Measurements from ENCODE around the gene CAP1. TPM values are rescaled to one million over a fixed set of nuclear protein-coding genes. Genes with fewer than 3 reads are reported as not detected.

Gene CAP1
- polyA plus RNA-seq, 2 of the 4 experiments (the other 2 are of a cell fraction), result 267 to 274 TPM

GRCh38 chr1:40045182-40045581 is 4.7 kb downstream of the CAP1 start:
- Histone ChIP-seq H3K4me2 (no peak overlapping the region), H3K4me3 (no peak overlapping the region), H3K27ac (no peak overlapping the region), H3K9me3 (no peaks in the 10 kb centered on the region), H3K4me1 (peaks cover 29% of the 10 kb centered on the region)
- POLR2A ChIA-PET, result no interaction called here
- ATAC-seq, result no peak
- CTCF ChIA-PET, result interaction anchor here (1.7 kb wide), 1 partner anchor 13 kb away, joined by 5 read pairs; no protein-coding TSS in a partner anchor
- no peak for FAIRE-seq
- 85% methylated on average over 4 of the region's 4 CpGs for WGBS (ENCODE audit: missing lambda C conversion rate)
- DNase-seq (ENCODE audit: low read depth in 1 of 2, low spot score in 1 of 2), result no peak
- no peak for TF ChIP-seq BHLHE40 (IDR thresholded peaks at IDR 0.05; ENCODE audit: low read depth, low read length)
- no peak for TF ChIP-seq NPAS2 (CRISPR knock-in tag; IDR thresholded peaks at IDR 0.05; ENCODE audit: borderline replicate concordance)
- no peak for TF ChIP-seq HEYL (CRISPR knock-in tag; IDR thresholded peaks at IDR 0.05)
- TF ChIP-seq HOXB5 (CRISPR knock-in tag; IDR thresholded peaks at IDR 0.05), result no peak
- no peak for TF ChIP-seq CHD4 (IDR thresholded peaks at IDR 0.05; ENCODE audit: borderline replicate concordance)
- no peak for TF ChIP-seq GATA3 (IDR thresholded peaks at IDR 0.05; ENCODE audit: borderline replicate concordance)
- TF ChIP-seq JUNB (IDR thresholded peaks at IDR 0.05), result no peak
- no peak for TF ChIP-seq HOXB13 (CRISPR knock-in tag; IDR thresholded peaks at IDR 0.05; ENCODE audit: low read depth)

DNA sequence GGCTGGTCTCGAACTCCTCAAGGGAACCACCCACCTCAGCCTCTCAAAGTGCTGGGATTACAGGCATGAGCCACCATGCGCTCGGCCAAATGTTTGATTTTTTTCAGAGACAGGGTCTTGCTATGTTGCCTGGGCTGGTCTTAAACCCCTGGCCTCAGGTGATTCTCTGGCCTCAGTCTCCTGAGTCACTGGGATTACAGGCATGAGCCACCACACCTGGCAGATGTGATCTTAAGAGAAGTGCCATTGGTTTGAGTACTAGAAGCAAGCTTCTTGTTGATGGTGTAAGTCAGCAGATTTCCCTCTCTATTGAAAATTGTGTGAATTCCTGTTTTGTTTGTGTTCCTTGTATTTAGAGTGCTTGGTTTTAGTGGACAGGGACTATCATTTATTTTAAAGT is 5.2 kb downstream of the CAP1 start:
- CTCF ChIA-PET, result no interaction called here
- no peak for ATAC-seq

More for the DNA sequence above, 5.2 kb downstream of the CAP1 start:
- POLR2A ChIA-PET, result no interaction called here
- FAIRE-seq, result no peak
- H3K9me3 ChIP-seq, result no peaks in the 10 kb centered on the region
- TF ChIP-seq PHF8 (IDR thresholded peaks at IDR 0.05; ENCODE audit: borderline replicate concordance, low read depth), result no peak
- no peak for TF ChIP-seq HOXB13 (CRISPR knock-in tag; IDR thresholded peaks at IDR 0.05; ENCODE audit: low read depth)
- no peak for TF ChIP-seq BHLHE40 (IDR thresholded peaks at IDR 0.05; ENCODE audit: low read depth, low read length)
- TF ChIP-seq EHF (CRISPR knock-in tag; IDR thresholded peaks at IDR 0.05), result no peak
- TF ChIP-seq, protein P1, sequence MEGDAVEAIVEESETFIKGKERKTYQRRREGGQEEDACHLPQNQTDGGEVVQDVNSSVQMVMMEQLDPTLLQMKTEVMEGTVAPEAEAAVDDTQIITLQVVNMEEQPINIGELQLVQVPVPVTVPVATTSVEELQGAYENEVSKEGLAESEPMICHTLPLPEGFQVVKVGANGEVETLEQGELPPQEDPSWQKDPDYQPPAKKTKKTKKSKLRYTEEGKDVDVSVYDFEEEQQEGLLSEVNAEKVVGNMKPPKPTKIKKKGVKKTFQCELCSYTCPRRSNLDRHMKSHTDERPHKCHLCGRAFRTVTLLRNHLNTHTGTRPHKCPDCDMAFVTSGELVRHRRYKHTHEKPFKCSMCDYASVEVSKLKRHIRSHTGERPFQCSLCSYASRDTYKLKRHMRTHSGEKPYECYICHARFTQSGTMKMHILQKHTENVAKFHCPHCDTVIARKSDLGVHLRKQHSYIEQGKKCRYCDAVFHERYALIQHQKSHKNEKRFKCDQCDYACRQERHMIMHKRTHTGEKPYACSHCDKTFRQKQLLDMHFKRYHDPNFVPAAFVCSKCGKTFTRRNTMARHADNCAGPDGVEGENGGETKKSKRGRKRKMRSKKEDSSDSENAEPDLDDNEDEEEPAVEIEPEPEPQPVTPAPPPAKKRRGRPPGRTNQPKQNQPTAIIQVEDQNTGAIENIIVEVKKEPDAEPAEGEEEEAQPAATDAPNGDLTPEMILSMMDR (IDR thresholded peaks at IDR 0.05), result no peak
- TF ChIP-seq MAZ (IDR thresholded peaks at IDR 0.05; ENCODE audit: borderline replicate concordance, low read depth, low read length), result no peak
- no peak for TF ChIP-seq ZC3H11A (IDR thresholded peaks at IDR 0.05)
- TF ChIP-seq HEYL (CRISPR knock-in tag; IDR thresholded peaks at IDR 0.05), result no peak
- TF ChIP-seq REST (IDR thresholded peaks at IDR 0.05), result no peak
- TF ChIP-seq TP53 (CRISPR knock-in tag; IDR thresholded peaks at IDR 0.05), result no peak
- TF ChIP-seq, protein P2, sequence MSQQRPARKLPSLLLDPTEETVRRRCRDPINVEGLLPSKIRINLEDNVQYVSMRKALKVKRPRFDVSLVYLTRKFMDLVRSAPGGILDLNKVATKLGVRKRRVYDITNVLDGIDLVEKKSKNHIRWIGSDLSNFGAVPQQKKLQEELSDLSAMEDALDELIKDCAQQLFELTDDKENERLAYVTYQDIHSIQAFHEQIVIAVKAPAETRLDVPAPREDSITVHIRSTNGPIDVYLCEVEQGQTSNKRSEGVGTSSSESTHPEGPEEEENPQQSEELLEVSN (IDR thresholded peaks at IDR 0.05; ENCODE audit: borderline replicate concordance, low read depth), result no peak
- no peak overlapping the region for H3K4me3 ChIP-seq
- DNase-seq (ENCODE audit: low read depth in 1 of 2, low spot score in 1 of 2), result no peak
- H3K4me1 ChIP-seq, result peaks cover 29% of the 10 kb centered on the region
- no peak overlapping the region for H3K4me2 ChIP-seq
- WGBS (ENCODE audit: missing lambda C conversion rate), result 100% methylated on average over 3 of the region's 3 CpGs
- no peak overlapping the region for H3K27ac ChIP-seq
